HG03565 (cell line): ENCODE measurements around the gene TFAM.

Experiments
- ATAC-seq: cut with Tn5 transposase; IDR thresholded peaks from one replicate; pipeline ENCODE4 v1.9.1; 2021; ENCODE audit warnings: mild to moderate bottlenecking, moderate library complexity; ENCODE audit not compliant: unreplicated experiment

TFAM gene

GRCh38 chr10:58384999-58385783 is at the start of gene TFAM:
TSS of gene TFAM (plus strand) at chr10:58385410. CDS start at chr10:58385548, 138 bp downstream.
- ATAC-seq = peak; percentile 54

- ATAC-seq = no peak
These were observed 49.0 kb upstream of the TFAM start for GRCh38 chr10:58336242-58336641.

GRCh38 chr10:58341422-58341821 is 43.8 kb upstream of the TFAM start:
- ATAC-seq = no peak

- ATAC-seq = no peak
These were observed 43.3 kb upstream of the TFAM start for GRCh38 chr10:58341947-58342346.

GRCh38 chr10:58347967-58348366 is 37.2 kb upstream of the TFAM start:
- ATAC-seq = no peak

- ATAC-seq = no peak
These were observed 36.6 kb upstream of the TFAM start for GRCh38 chr10:58348571-58349033.

- ATAC-seq = no peak
These were observed 35.2 kb upstream of the TFAM start for GRCh38 chr10:58350023-58350422.

GRCh38 chr10:58350619-58351323 is 34.4 kb upstream of the TFAM start:
- ATAC-seq = no peak

- ATAC-seq = no peak
These were observed 33.3 kb upstream of the TFAM start for GRCh38 chr10:58351616-58352578.

GRCh38 chr10:58352956-58353610 is 32.1 kb upstream of the TFAM start:
- ATAC-seq = no peak

GRCh38 chr10:58356756-58357155 is 28.5 kb upstream of the TFAM start:
- no peak for ATAC-seq

GRCh38 chr10:58358314-58358933 is 26.8 kb upstream of the TFAM start:
- no peak for ATAC-seq

- ATAC-seq = no peak
These were observed 26.3 kb upstream of the TFAM start for GRCh38 chr10:58358947-58359346.

GRCh38 chr10:58359541-58359940 is 25.7 kb upstream of the TFAM start:
- no peak for ATAC-seq

GRCh38 chr10:58360412-58361004 is 24.7 kb upstream of the TFAM start:
- ATAC-seq = no peak

GRCh38 chr10:58361353-58361752 is 23.9 kb upstream of the TFAM start:
- no peak for ATAC-seq

GRCh38 chr10:58362027-58362789 is 23.0 kb upstream of the TFAM start:
- ATAC-seq = no peak

- ATAC-seq = no peak
These were observed 18.1 kb upstream of the TFAM start for GRCh38 chr10:58367069-58367468.

GRCh38 chr10:58371473-58371872 is 13.7 kb upstream of the TFAM start:
- ATAC-seq = no peak
